Loucy (cell line): ENCODE data around the gene TNFRSF13B.
"Not testable (repeated sequence)": the region's sequence is repeated elsewhere in the genome, so short reads cannot be mapped to it uniquely, and the experiment has no call there.

ENCODE experiments used
- H2AFZ ChIP-seq: fragments of 200-600 bp; sonication (generic); 2 replicates; pipeline ENCODE4 v1.6.0; 2016; ENCODE audit warnings: antibody characterized with exemption, mild to moderate bottlenecking, low read length, moderate library complexity
- H3F3A ChIP-seq: fragments of 200-600 bp; 2 replicates; pipeline ENCODE4 v1.6.0; 2016; ENCODE audit warnings: antibody characterized with exemption, low read depth, mild to moderate bottlenecking
- H3K27me3 ChIP-seq: fragments of 200-600 bp; sonication (generic); 2 replicates; pipeline ENCODE4 v1.6.1; 2014; ENCODE audit warnings: low read length, mild to moderate bottlenecking; ENCODE audit not compliant: insufficient read depth, poor library complexity, severe bottlenecking
- H3K36me3 ChIP-seq: fragments of 200-600 bp; sonication (generic); 2 replicates; pipeline ENCODE4 v1.6.1; 2016; ENCODE audit warnings: low read length; ENCODE audit not compliant: insufficient read depth
- H3K4me1 ChIP-seq: fragments of 200-600 bp; sonication (generic); 2 replicates; pipeline ENCODE4 v1.5.1; 2014; ENCODE audit warnings: low read length, mild to moderate bottlenecking; ENCODE audit not compliant: insufficient read depth, poor library complexity, severe bottlenecking
- H3K4me2 ChIP-seq: fragments of 200-600 bp; sonication (generic); 2 replicates; pipeline ENCODE4 v1.6.0; 2014; ENCODE audit warnings: antibody characterized with exemption, low read length, low read depth, mild to moderate bottlenecking; ENCODE audit not compliant: poor library complexity, severe bottlenecking
- H3K4me3 ChIP-seq: fragments of 200-600 bp; sonication (generic); 2 replicates; pipeline ENCODE4 v1.5.1; 2014; ENCODE audit warnings: low read length, mild to moderate bottlenecking, mixed read lengths; ENCODE audit not compliant: poor library complexity, severe bottlenecking
- H3K79me2 ChIP-seq: fragments of 200-600 bp; sonication (generic); 2 replicates; pipeline ENCODE4 v1.6.1; 2014; ENCODE audit warnings: low read length; ENCODE audit not compliant: insufficient read depth
- H3K9ac ChIP-seq: fragments of 200-600 bp; sonication (generic); 2 replicates; pipeline ENCODE4 v1.6.0; 2014; ENCODE audit warnings: mild to moderate bottlenecking, low read depth, low read length, moderate library complexity; ENCODE audit not compliant: poor library complexity, severe bottlenecking
- H3K9me2 ChIP-seq: fragments of 200-600 bp; sonication (generic); replicated peaks from 2 replicates; pipeline ENCODE4 v1.6.1; 2016; ENCODE audit warnings: low read depth, low read length, mixed read lengths
- H3K9me3 ChIP-seq: fragments of 200-600 bp; sonication (generic); 2 replicates; pipeline ENCODE4 v1.6.1; 2014; ENCODE audit warnings: mild to moderate bottlenecking, antibody characterized with exemption, low read length, low read depth; ENCODE audit not compliant: insufficient read depth
- H4K20me1 ChIP-seq: fragments of 200-600 bp; sonication (generic); 2 replicates; pipeline ENCODE4 v1.6.0; 2014; ENCODE audit warnings: antibody characterized with exemption, low read length, mild to moderate bottlenecking; ENCODE audit not compliant: insufficient read depth, poor library complexity, severe bottlenecking
- EZH2phosphoT487 ChIP-seq: fragments of 200-600 bp; IDR thresholded peaks from 2 replicates; pipeline ENCODE4 v1.6.1; 2018; ENCODE audit warnings: antibody characterized with exemption, mild to moderate bottlenecking, moderate library complexity, borderline replicate concordance
- TF ChIP-seq, protein P1 (sequence below): fragments of 200-600 bp; sonication (generic); conservative IDR thresholded peaks from 2 replicates; pipeline ENCODE4 v1.5.1; 2014; ENCODE audit warnings: mild to moderate bottlenecking, antibody characterized with exemption, low read length

TNFRSF13B gene

DNA sequence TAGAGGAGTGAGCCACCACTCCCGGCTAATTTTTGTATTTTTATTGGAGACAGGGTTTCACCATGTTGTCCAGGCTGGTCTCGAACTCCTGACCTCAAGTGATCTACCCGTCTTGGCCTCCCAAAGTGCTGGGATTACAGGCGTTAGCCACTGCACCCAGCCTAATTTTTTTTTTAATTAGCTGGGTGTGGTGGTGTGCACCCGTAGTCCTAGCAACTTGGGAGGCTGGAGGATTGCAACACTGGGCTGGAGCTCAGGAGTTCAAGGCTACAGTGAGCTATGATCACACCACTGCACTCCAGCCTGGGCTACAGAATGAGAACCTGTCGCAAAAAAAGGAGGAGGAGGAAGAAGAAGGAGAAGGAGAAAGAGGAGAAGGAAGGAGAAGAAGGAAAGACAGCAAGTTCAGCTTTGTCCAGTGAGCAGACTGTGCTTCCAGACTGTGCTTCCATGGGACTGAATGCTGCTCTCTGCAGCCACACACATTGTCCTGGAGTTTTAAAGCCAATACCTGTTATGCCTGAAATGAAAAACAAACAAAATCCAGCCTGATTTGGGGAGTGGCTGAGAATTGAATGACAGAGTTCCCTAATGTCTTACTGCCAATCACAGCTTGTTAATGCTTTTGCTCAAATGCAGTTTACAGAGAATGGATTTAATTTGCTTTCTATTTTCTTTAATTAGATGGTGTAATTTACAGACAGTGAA, 2.8 kb upstream of the TNFRSF13B start:
- Histone ChIP-seq H3K27me3 (no peaks in the 10 kb centered on the region), H3K36me3 (no peaks in the 10 kb centered on the region), H4K20me1 (no peaks in the 10 kb centered on the region), H3K79me2 (no peaks in the 10 kb centered on the region), H3K4me3 (no peak overlapping the region), H3K9ac (no peak overlapping the region), H3K9me2 (no peaks in the 10 kb centered on the region), H3F3A (no peaks in the 10 kb centered on the region), H3K4me2 (no peak overlapping the region), H2AFZ (no peak overlapping the region), H3K4me1 (no peaks in the 10 kb centered on the region), H3K9me3 (no peaks in the 10 kb centered on the region)
- TF ChIP-seq, protein P1, sequence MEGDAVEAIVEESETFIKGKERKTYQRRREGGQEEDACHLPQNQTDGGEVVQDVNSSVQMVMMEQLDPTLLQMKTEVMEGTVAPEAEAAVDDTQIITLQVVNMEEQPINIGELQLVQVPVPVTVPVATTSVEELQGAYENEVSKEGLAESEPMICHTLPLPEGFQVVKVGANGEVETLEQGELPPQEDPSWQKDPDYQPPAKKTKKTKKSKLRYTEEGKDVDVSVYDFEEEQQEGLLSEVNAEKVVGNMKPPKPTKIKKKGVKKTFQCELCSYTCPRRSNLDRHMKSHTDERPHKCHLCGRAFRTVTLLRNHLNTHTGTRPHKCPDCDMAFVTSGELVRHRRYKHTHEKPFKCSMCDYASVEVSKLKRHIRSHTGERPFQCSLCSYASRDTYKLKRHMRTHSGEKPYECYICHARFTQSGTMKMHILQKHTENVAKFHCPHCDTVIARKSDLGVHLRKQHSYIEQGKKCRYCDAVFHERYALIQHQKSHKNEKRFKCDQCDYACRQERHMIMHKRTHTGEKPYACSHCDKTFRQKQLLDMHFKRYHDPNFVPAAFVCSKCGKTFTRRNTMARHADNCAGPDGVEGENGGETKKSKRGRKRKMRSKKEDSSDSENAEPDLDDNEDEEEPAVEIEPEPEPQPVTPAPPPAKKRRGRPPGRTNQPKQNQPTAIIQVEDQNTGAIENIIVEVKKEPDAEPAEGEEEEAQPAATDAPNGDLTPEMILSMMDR = no peak
- no peak for TF ChIP-seq EZH2phosphoT487

DNA sequence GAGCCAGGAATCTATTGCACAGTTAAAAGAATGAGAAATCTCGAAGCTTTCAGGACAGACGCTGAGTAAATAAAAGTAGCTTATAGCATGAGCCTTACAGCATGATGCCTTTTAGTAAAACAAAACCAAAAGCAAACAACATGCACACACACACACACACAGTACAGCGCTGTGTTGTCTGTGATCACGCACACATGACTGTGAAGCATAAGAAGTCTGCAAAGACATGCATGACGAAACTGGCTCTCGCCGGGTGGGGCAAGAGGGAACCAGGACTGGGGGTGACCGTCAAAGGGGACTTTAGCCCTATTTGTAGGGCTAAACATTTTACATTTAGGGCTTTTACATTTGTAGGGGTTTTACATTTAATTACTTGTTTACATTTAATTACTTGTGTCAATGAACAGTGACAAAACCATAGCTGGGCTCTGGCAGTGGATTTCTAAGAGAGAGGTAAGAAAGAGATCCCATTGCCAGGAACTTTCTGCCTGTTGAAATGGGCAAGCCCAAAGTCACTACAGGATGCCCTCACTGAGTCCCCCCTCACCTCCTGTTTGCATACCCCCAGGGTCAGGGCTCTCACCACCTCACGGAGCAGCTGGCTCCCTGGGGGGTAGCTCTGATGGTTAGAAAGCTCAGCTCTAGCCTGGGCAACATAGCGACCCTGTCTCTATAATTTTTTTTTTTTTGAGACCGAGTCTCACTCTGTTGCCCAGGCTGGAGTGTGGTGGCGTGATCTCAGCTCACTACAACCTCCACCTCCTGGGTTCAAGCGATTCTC, 2.0 kb upstream of the TNFRSF13B start:
- Histone ChIP-seq H3K9me3 (no peaks in the 10 kb centered on the region), H3K4me1 (no peaks in the 10 kb centered on the region), H2AFZ (no peak overlapping the region), H3F3A (no peaks in the 10 kb centered on the region), H3K9me2 (no peaks in the 10 kb centered on the region), H3K4me2 (no peak overlapping the region), H3K4me3 (no peak overlapping the region), H4K20me1 (no peaks in the 10 kb centered on the region), H3K27me3 (no peaks in the 10 kb centered on the region), H3K36me3 (no peaks in the 10 kb centered on the region), H3K9ac (no peak overlapping the region), H3K79me2 (no peaks in the 10 kb centered on the region)
- no peak for TF ChIP-seq EZH2phosphoT487
- TF ChIP-seq, protein P1 = no peak

DNA sequence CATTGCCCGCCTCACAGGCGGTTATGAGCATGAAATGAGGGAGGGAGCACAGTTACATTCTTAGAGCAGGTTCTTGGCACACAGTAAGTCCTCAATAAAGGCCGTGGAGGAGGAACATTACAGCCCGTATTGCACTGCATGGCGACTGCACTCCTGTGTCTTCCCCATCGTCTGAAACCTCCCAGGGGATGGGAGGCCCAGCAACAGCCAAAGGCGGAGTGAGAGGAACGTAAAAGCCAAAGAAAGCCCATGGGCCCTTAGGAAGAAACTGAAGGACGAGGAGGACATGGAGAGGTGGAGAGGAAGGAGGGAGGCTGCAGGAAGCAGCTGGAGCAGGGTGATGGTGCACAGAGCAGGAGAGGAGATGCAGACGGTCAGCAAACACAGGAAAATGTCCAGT, 1.1 kb upstream of the TNFRSF13B start:
- not testable (repeated sequence) for H3K9me3 ChIP-seq, H2AFZ ChIP-seq, H3K4me2 ChIP-seq, H3K79me2 ChIP-seq, H3K9ac ChIP-seq, H3K4me1 ChIP-seq, H3K27me3 ChIP-seq, H3K9me2 ChIP-seq, H4K20me1 ChIP-seq, H3F3A ChIP-seq, H3K36me3 ChIP-seq, H3K4me3 ChIP-seq
